AML-193 (cell line): ENCODE data around the gene RILPL2.
"Not testable (repeated sequence)": the region's sequence is repeated elsewhere in the genome, so short reads cannot be mapped to it uniquely, and the experiment has no call there.

ENCODE experiments used
- DNase-seq, 2 experiments: peaks; one replicate each; lab custom pipeline; 2025; lab: John Stamatoyannopoulos, UW

The RILPL2 gene

GRCh38 chr12:123382684-123383083 is 53.8 kb downstream of the RILPL2 start:
- no peak for DNase-seq

GRCh38 chr12:123379391-123379790 is 57.1 kb downstream of the RILPL2 start:
- no peak for DNase-seq

- DNase-seq, result not testable (repeated sequence)
Observed at GRCh38 chr12:123372415-123372814, 64.1 kb downstream of the RILPL2 start.

GRCh38 chr12:123371667-123372368 is 64.7 kb downstream of the RILPL2 start:
- DNase-seq, result not testable (repeated sequence)

- DNase-seq, result no peak
Observed at GRCh38 chr12:123369229-123369628, 67.3 kb downstream of the RILPL2 start.

- not testable (repeated sequence) for DNase-seq
Observed at GRCh38 chr12:123368431-123368830, 68.1 kb downstream of the RILPL2 start.

- no peak for DNase-seq
Observed at GRCh38 chr12:123367511-123367910, 69.0 kb downstream of the RILPL2 start.
